ENCODE results near the gene SDR42E2.
"Not testable (repeated sequence)": the region's sequence is repeated elsewhere in the genome, so short reads cannot be mapped to it uniquely, and the experiment has no call there.

SDR42E2 gene

DNA sequence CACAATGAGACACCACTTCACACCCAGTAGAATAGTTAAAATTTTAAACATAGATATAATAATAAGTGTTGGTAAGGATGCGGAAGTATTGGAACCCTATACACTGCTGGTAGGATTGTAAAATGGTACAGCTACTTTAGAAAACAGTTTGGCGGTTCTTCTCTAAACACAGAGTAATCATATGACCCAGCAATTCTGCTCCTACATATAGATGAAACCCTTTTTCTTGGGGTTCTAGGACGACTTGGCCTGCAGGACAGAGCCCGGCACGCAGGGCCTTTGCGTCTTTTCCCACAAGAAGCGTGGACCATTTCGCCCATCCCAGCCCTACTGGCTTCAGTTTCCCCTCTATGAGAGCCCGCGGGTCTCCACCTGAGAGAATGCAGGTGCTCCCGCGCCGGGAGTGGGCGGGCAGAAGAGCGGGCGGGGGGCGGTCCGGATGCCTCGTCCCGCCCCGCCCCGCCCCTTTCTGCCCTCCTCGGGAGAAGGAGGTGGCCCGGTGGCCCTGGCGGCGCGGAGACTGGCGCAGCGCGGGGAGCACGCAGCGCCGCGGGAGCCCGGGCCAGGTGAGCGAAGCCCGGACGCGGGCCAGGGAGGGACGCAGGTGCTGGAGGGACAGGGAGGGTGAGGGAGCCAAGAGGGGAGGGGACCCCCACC is at the start of gene SDR42E2:
TSS of gene SDR42E2 (plus strand) at position 508 of the 657 bp plus-strand sequence. CDS start 3,077 bp downstream, outside the sequence.
- no peak for DNase-seq (ENCODE audit: low read depth)

DNA sequence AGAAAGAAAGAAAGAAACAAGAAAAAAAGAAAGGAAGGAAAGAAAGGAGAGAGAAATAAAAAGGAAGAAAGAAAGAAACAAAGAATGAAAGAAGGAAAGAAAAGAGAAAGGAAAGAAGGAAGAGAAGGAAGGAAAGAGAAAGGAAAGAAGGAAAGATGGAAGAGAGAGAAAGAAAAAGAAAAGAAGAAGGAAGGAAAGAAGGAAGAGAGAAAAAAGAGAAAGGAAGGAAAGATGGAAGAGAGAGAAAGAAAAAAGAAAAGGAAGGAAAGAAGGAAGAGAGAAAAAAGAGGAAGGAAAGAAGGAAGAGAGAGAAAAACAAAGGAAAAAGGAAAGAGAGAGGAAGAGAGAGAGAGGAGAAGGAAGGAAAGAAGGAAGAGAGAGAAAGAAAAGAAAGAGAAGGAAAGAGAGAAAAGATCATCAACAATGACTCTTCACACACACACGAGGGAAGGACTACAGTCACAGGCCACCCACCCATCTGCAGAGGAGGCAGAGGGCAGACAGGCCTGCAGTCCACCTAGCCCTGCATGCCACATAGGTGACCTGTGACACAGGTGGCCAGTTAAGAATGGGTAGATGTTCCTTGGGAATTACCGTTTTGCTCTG is 46.1 kb upstream of the SDR42E2 start:
- DNase-seq (ENCODE audit: low read depth): no peak

DNA sequence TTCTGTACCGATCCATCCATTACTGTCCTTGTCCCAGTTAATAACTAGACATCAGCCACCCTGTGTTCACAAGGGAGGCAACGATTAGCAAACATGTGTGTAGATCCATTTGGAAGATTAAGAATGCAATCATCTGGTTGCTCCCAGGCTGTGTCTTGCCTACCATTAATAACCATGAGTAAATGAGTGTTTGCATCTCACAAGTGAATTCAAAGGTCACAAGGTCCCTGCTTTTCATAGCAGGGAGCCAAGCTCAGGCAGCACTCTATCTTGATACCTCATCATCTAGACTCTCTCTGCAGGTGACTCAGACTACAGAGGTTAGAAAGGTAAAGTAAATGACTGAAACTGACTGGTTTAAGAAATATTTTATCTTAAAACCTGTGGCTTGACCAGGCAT is 44.7 kb upstream of the SDR42E2 start:
- peak; percentile 9 for DNase-seq (ENCODE audit: low read depth)

DNA sequence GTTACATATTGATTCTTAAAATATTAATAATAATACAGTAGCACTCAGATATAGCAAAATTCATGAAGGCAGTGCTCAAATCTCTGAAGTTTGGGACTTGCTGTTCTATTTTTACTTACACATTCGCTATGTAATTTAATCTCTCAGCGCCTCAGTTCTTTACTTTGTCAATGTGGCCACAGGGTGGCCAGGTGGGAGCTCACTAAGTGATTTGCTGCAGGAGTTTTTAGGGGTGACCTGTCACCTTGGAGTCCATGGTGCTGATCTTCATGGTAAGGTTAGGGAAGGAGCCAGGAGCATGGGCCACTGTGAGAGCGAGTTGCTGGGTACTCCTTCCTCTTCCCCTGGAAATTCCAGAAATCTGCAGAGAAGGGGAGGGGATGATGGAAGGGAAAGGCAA is 41.9 kb upstream of the SDR42E2 start:
- no peak for DNase-seq (ENCODE audit: low read depth)

DNA sequence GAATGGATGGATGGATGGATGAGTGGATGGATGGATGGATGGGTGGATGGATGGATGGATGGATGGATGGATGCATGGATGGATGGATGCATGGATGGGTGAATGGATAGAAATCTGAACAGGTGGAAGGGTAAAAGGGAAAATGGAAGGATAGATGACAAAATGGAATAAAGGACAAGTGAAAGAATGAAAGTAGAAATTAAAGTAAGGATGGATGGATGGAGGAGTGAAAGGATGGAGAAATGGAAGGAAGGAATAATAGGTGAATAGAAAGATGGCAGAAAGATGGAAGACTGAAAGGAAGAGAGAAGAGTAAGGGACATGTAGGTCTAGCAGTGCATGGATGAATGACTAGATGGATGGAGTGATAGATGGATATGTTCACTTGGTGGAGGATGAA is 40.1 kb upstream of the SDR42E2 start:
- no peak for DNase-seq (ENCODE audit: low read depth)

DNA sequence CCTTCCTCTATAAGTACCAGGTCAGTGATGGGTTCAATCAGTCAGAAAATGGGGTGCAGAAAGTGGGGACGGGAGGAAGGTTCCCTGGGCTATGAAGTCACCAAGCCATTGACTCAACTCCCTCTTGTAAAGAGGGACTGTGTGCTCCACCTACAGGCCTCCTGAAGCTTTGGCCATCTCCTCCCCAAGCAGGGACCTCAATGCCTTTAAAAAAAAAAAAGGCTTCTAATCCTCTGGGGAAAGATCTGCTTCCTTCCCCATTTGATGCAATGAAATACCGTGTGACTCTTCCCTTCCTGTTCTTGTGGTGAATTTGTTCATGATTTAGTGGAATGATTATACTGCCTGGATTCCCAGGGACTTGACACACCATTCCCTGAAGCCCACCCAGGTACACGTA is 39.2 kb upstream of the SDR42E2 start:
- no peak for DNase-seq (ENCODE audit: low read depth)

DNA sequence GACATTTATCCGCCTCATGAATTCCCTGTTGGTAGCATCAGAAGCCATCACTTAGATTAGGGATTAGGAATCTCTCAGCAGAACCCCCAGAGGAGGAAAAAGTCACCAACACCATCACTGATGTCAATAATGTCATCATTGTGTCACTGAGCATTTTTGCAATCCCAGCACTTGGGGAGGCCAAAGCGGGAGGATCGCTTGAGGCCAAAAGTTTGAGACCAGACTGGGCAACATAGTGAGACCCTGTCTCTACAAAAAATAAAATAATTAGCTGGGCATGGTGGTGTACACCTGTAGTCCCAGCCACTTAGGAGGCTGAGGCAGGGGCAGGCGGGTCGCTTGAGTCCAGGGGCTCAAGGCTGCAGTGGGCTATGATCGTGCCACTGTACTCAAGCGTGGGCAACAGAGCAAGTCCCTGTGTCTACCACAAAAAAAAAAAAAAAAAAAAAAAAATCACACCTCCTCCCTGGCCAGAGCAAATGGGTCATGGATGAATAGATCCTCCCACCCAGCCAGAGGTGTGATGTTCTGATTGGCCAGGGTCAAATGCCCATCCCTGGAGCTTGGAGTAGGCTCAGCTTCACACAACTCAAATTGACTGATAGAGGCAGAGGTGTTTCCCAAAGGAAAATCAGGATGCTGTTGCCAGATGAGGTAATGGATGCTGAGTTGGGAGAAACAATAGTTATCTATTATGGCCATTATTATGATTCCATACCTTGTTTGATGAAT is 38.4 kb upstream of the SDR42E2 start:
- no peak for DNase-seq (ENCODE audit: low read depth)

DNA sequence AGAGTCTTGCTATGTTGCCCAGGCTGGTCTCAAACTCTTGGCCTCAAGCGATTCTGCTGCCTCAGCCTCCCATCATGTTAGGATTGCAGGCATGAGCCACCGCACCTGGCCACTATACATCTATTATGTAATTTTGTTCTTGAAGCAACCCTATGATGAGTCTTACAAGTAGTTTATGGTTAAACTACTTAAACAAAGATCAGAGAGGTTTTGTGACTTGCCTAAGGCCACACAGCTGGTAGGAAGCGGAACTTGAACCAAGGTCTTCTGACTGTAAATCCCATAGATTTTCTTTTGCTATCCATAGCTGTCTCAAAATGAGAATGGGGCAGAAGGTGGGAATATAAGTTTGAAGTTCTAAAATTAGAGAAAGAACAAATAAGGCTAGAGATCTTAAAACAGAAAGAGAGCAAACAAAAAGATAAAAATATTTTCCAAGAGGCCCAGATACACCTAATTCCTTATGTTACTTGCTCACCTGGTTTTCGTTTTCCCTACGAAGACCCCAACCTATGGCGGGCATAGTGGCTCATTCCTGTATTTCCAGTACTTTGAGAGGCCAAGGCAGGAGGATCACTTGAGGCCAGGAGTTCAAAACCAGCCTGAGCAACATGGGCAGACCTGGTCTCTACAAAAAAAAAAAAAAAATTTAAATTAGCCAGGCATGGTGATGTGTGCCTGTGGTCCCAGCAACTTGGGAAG is 37.6 kb upstream of the SDR42E2 start:
- DNase-seq (ENCODE audit: low read depth): no peak

DNA sequence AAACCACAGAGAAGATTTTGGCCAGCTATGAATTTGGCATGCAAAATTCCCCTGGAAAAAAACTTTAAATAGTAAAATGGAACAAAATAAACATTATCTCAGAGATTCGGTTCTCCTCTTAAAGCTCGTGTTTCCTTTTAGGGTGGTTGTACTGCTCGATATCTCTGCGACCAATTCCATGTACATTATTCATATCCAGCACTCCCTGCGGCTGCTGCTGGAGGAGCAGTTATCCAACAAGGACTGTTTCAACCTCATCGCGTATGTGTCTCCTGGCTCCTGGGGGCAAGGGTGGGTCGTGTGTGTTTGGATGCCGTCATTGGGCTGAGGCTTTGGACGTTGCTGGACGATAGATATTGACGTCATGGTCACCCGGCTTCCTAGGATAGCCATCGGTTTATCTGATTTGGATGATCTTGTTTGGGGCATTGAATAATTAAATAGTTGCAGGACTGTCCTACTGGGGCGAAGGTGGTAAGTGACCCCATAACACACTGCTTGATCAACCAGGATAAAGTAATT is 36.2 kb upstream of the SDR42E2 start:
- DNase-seq (ENCODE audit: low read depth): no peak

DNA sequence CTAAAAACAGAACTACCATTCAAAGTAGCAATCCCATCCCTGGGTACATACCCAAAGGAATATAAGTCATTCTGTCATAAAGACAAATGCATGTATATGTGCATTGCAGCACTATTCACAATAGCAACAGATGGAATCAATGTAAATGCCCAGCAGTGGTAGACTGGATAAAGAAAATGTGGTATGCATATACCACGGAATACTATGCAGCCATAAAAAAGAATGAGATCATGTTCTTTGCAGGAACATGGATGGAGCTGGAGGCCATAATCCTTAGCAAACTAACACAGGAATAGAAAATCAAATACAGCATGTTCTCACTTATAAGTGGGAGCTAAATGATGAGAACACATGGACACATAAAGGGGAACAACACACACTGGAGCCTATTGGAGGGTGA is 33.8 kb upstream of the SDR42E2 start:
- DNase-seq (ENCODE audit: low read depth): not testable (repeated sequence)

DNA sequence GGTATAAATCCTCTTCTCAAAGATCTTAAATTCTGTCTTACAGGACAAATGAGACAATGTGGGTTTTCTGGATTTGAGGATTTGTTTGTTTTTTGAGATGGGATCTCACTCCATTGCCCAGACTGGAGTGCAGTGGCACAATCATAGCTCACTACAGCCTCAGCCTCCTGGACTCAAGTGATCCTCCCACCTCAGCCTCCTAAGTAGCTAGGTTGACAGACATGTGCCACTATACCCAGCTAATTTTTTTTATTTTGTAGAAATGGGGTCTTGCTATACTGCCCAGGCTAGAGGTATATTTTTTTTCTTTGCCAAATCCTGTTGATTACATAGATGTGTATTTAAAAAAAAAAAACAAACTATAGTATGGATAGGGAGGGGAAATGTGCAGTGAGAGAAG is 31.8 kb upstream of the SDR42E2 start:
- no peak for DNase-seq (ENCODE audit: low read depth)

DNA sequence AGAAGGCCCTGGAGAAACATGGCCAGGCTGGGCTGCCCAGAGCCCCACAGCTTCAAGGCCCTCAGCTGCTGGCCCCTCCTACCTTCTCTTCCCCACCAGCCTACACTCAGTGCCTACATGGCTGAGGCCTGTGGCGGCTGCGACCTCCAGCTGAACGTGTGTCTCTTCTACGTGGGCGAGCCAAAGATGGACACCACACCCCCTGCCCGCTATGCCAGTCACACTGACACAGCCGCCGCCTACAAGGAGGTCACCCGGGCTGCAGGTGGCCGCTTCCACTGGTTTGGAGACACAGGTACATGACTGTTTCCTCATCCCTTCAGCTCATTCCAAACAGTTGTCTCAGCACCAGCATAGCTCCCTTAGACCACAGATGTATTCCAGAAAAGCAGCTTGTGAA is 29.5 kb upstream of the SDR42E2 start:
- no peak for DNase-seq (ENCODE audit: low read depth)

DNA sequence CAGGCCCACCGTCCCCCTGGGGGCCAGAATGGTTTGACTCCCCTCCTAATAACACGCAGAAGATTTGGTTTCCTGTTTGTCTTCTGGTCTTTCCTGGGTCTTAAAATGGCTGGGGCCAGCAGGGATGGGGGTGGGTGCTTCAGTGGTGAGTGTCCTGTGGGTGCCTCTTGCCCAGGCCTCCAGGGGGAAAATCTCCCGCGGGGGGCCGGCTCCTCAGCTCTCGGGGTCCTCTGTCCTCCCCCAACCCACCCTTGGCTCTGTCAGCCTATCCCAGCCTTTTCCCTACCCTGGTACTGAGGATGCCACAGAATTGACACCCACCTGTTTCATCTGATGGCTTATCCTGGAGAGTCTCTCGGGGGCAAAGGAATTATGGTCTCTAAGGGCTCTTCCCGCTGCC is 23.8 kb upstream of the SDR42E2 start:
- no peak for DNase-seq (ENCODE audit: low read depth)

DNA sequence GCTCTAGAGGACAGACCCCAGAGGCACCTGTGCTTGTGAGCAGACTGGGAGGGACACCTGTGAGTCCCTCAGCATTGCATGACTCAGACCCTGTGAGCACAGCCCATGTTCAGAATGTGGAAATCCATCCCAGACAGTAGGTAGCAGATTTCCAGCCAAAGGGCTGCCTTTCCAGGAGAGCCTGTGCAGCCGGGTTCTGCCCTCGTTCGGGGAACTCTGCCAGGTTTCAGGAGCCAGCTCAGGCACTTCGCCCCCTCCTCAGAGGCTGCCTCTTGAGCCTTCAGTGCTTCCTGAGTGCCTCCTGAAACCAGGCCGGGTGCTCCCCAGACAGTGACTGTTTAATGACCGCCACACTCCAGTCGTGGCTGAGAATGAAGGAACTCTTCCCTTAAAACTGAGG is 23.3 kb upstream of the SDR42E2 start:
- no peak for DNase-seq (ENCODE audit: low read depth)

DNA sequence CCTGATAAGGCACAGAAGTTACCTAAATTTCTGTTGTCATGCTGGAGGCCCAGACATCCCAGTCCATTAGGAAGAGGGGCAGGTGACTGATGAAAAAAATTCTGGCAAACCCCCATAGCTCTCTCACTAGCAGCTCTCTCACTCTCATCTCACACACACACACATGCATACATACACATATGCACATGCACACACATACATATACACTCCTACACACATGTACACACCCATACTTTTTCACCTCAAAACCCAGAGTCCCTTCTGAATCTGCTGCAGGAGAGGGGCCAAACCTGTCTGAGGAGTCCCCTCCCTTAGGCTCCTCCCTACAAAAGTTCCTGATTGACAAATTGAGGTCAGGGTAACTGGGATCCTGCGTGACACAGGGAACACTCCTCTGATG is 22.6 kb upstream of the SDR42E2 start:
- no peak for DNase-seq (ENCODE audit: low read depth)

DNA sequence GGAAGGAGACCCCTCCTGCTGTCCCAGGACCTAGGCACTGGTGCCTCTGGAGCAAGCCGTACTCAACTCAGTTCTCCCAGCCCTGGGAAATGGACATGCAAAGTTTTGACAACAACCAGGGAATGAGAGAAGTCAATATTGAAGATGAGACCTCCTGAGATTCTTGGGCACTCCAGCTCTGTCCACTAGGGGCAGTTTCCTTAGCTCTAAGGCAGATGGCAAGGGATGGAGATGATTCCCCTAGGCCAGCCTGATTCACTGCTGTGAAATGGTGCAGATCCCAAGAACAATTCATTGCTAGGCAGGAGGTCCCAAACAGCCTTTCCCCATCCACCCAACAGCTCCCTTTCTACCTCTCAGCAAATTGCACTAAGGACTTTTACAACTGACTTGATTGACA is 20.5 kb upstream of the SDR42E2 start:
- DNase-seq (ENCODE audit: low read depth): peak; percentile 18

DNA sequence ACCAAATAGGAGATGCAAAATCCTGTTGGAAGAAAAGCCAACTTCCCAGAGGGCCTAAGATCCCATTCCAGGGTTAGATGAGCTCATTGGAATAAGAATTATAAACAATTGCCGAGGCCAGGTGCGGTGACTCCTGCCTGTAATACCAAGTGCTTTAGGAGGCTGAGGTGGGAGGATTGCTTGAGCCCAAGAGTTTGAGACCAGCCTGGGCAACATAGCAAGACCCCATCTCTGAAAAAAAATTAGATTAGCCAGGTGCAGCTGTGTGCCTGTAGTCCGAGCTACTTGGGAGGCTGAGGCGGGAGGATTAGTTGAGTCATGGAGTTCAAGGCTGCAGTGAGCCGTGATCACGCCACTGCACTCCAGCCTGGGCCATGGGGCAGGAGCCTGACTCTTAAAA is 17.8 kb upstream of the SDR42E2 start:
- no peak for DNase-seq (ENCODE audit: low read depth)

DNA sequence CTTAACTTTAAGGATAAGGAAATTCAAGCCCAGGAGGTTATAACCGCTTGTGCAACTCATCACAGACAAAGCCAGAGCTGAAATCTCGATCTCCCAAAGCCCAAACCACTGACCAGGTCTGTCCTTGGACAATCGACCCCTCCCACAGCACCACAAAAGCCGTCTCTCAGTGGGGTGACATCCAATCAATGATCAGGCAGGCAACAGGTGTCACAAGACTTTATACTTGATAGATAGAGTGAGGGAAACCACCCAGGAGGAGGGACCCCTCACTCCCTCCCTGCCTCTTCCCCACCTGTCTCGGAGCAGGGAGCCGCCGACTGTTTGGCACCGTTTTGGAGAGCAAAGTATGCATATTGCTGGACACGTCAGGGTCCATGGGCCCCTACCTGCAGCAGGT is 14.5 kb upstream of the SDR42E2 start:
- DNase-seq (ENCODE audit: low read depth): no peak

DNA sequence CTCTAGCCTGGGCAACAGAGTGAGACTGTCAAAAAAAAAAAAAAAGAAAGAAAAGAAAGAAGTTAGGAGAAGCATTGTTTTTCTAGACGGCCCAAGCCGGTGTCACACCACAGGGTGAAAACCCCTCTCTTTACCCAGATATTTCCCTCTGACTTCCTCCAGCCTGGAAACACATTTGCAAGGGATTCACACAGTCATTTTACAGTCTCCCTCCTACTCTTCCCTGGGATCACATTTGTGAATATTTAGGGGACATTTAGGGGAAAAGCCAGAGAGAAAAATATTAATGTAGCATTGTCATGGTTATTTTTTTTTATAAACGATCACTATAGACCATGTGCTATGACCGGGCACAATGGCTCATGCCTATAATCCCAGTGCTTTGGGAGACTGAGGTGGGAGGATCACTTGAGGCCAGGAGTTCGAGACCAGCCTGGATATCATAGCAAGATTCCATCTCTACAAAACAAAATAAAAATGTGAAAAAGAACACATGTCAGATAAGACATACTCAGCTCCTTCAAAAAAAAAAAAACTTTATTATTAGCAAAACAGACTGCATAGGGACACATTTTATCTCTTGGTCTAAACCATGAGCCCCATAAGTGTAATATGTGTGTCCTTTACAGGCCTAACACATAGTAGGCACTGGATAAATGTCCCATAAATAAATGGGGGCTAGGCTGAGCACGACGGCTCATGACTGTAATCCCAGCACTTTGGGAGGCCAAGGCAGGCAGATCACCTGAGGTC is 10.9 kb upstream of the SDR42E2 start:
- DNase-seq (ENCODE audit: low read depth): no peak

DNA sequence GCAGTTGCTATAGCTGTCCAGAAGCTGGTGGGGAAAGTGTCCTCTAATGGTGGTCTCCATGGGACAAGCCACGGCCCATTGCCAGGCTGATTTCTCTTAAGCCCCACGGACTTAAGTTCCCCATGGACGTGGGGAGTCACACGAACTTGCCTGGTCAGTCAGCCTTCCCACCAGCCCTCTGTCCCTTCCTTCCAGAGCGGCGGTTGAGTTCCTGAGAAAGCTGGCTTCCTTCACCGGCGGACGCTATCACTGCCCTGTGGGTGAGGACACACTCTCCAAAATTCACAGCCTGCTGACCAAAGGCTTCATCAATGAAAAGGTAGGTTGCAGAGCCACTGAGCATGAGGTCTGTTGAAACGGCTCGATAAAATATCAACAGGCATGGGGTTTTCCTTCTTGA is 10.0 kb upstream of the SDR42E2 start:
- DNase-seq (ENCODE audit: low read depth): no peak

DNA sequence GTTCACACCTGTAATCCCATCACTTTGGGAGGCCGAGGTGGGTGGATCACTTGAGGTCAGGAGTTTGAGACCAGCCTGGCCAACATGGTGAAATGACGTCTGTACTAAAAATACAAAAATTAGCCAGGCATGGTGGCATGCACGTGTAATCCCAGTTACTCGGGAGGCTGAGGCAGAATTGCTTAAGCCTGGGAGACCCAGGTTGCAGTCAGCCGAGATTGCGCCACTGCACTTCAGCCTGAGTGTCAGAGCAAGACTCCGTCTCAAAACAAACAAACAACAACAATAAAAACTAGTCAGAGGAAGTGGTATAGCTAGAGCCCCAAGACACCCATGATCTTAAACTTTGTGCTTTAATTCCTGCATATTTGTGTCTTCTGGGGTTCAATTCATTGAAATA is 9.2 kb upstream of the SDR42E2 start:
- DNase-seq (ENCODE audit: low read depth): peak; percentile 21

DNA sequence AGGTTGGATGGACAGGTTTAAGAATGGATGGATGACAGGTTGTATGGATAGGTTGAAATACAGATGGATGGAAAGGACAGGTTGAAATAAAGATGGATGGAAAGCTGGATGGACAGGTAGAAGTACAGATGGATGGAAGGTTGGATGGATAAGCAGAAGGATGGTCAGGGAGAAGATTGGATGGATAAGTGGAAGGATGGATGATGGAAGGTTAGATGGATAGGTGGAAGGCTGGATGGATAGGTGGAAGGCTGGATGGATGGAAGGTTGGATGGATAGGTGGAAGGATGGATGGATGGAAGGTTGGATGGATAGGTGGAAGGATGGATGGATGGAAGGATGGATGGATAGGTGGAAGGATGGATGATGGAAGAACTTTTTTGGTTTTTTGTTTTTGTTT is 905 bp upstream of the SDR42E2 start:
- DNase-seq (ENCODE audit: low read depth): no peak
